Measurements from ENCODE around the gene FMNL2. TPM values are rescaled to one million over a fixed set of nuclear protein-coding genes. Genes with fewer than 3 reads are reported as not detected.

FMNL2 gene
- total and polyA plus RNA-seq, 4 donors: 1.5 to 9.3 (median 5.1) TPM

DNA sequence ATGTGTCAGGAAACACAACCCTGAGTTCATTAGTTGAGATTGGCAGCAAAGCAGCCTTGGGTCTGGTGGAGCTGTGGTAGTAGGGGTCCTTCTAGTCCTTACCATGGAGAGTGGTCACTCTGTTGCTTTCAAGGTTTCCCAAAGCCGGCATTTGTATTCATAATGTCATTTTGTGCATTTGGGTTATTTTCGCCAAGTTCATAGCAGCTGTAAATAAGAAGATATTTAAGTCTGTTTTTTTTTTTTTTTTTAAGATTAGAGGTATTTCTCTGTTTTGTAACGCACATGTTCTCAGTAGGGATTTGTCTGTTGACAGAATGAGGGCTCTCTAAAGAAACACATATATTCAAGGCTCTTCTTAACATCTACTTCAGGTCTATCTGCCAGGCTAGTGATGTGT is 268.2 kb downstream of the FMNL2 start (continued):
- TF ChIP-seq EGR1 (IDR thresholded peaks at IDR 0.05; ENCODE audit: low read depth in 2 of 2): no peak
- TF ChIP-seq, protein P1, sequence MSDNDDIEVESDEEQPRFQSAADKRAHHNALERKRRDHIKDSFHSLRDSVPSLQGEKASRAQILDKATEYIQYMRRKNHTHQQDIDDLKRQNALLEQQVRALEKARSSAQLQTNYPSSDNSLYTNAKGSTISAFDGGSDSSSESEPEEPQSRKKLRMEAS (IDR thresholded peaks at IDR 0.05): no peak
- no peak for TF ChIP-seq HNF4G (IDR thresholded peaks at IDR 0.05)
- TF ChIP-seq FOXA2 (IDR thresholded peaks at IDR 0.05): no peak

DNA sequence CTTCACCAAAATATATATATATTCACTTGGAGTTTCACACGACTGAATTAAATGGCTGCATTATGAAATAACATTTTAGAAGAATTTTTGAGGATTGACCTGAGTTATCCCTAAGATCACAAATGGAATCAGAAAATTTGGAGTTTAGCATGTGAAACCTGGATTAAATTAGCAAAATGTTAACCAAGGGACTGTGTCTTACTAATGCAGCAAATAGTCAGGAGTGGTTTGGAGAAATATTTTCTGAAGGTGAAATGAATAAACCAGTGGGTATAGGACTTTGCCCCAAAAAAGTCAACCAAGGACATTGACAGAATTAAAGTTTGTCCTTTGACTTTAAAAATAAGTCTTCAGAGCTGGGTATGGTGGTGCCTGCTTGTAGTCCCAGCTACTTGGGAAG is 271.1 kb downstream of the FMNL2 start:
- no peaks in the 10 kb centered on the region for H3K4me1 ChIP-seq (ENCODE audit: control insufficient read depth in 4 of 4, insufficient read depth in 4 of 4, low read length in 3 of 4)
- no peaks in the 10 kb centered on the region for H3K27me3 ChIP-seq (ENCODE audit: control insufficient read depth in 4 of 4, insufficient read depth in 4 of 4, low read length in 3 of 4)
- no peak for DNase-seq (ENCODE audit: low spot score)
- H3K9ac ChIP-seq (ENCODE audit: low read depth in 1 of 2, low read length in 2 of 2): no peak overlapping the region
- H3K36me3 ChIP-seq (ENCODE audit: control insufficient read depth in 4 of 4, insufficient read depth in 3 of 4, low read depth in 1 of 4, low read length in 3 of 4): no peaks in the 10 kb centered on the region
- H3K9me3 ChIP-seq (ENCODE audit: control insufficient read depth in 4 of 4, low read length in 3 of 4): no peaks in the 10 kb centered on the region
- no peak overlapping the region for H3K4me3 ChIP-seq (ENCODE audit: low read depth in 1 of 3, low read length in 3 of 3)
- WGBS: 92% methylated on average over 1 of the region's 1 CpG
- H3K27ac ChIP-seq (ENCODE audit: low read depth in 1 of 2, low read length in 2 of 2): no peak overlapping the region
- no peak for TF ChIP-seq SP1 (IDR thresholded peaks at IDR 0.05)
- no peak for TF ChIP-seq HNF4A (conservative IDR thresholded peaks at IDR 0.05)
- TF ChIP-seq RXRA (IDR thresholded peaks at IDR 0.05): no peak
- TF ChIP-seq NR2F2 (IDR thresholded peaks at IDR 0.05): no peak

DNA sequence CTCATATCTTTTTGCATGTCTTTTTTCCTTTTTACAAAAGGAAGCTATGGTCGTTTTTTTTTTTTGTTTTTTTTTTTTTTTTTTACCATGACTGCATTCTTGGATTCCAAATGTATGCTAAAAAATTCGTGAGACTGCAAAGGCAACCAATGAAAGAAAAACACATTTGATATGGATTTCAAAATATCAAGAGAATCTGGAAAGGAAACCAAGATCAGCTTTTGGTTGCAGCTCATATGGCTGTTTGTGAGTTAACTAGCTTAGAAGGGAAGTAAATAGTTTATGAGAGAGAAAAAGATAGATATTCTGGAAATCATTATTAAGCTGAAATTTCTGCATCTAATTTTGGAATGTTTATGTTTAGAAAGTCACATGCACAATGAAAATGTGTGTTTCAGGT is 272.0 kb downstream of the FMNL2 start:
- Histone ChIP-seq H3K9me3 (ENCODE audit: control insufficient read depth in 4 of 4, low read length in 3 of 4) (no peaks in the 10 kb centered on the region), H3K4me3 (ENCODE audit: low read depth in 1 of 3, low read length in 3 of 3) (no peak overlapping the region), H3K27ac (ENCODE audit: low read depth in 1 of 2, low read length in 2 of 2) (no peak overlapping the region), H3K27me3 (ENCODE audit: control insufficient read depth in 4 of 4, insufficient read depth in 4 of 4, low read length in 3 of 4) (no peaks in the 10 kb centered on the region), H3K4me1 (ENCODE audit: control insufficient read depth in 4 of 4, insufficient read depth in 4 of 4, low read length in 3 of 4) (no peaks in the 10 kb centered on the region), H3K36me3 (ENCODE audit: control insufficient read depth in 4 of 4, insufficient read depth in 3 of 4, low read depth in 1 of 4, low read length in 3 of 4) (no peaks in the 10 kb centered on the region), H3K9ac (ENCODE audit: low read depth in 1 of 2, low read length in 2 of 2) (no peak overlapping the region)
- WGBS: 39% methylated on average over 2 of the region's 2 CpGs
- DNase-seq (ENCODE audit: low spot score): no peak
- TF ChIP-seq, protein P1 (IDR thresholded peaks at IDR 0.05): no peak
- TF ChIP-seq NR2F2 (IDR thresholded peaks at IDR 0.05) (no peak), HNF4G (IDR thresholded peaks at IDR 0.05) (no peak), FOXA2 (IDR thresholded peaks at IDR 0.05) (no peak), FOXA1 (IDR thresholded peaks at IDR 0.05) (no peak)

DNA sequence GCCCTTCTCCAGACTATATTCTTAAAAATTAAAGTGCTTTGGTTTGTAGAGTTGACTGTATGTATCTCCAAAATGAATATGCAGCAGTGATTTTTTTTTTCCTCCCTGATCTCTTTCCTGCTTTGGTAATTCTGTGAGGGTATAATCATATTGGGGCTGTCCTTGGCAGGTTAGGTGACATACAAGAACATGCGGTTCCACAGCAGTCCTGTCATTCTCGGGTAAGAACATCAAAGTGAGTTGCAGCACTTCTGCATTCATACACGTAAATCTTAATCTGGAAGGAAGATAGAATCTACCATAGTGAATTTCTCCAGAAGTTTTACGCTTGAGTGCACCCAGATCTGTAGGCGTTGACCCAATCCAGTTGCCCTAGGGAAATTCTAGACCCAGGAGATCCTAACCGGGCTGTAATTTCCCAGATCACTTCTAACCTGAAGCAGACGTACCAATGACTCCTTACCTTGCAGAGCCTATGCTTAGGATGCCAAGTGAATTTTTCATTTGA is 272.9 kb downstream of the FMNL2 start:
- DNase-seq (ENCODE audit: low spot score): no peak
- Histone ChIP-seq H3K4me1 (ENCODE audit: control insufficient read depth in 4 of 4, insufficient read depth in 4 of 4, low read length in 3 of 4) (no peaks in the 10 kb centered on the region), H3K36me3 (ENCODE audit: control insufficient read depth in 4 of 4, insufficient read depth in 3 of 4, low read depth in 1 of 4, low read length in 3 of 4) (no peaks in the 10 kb centered on the region), H3K27me3 (ENCODE audit: control insufficient read depth in 4 of 4, insufficient read depth in 4 of 4, low read length in 3 of 4) (no peaks in the 10 kb centered on the region), H3K27ac (ENCODE audit: low read depth in 1 of 2, low read length in 2 of 2) (no peak overlapping the region), H3K4me3 (ENCODE audit: low read depth in 1 of 3, low read length in 3 of 3) (no peak overlapping the region), H3K9me3 (ENCODE audit: control insufficient read depth in 4 of 4, low read length in 3 of 4) (no peaks in the 10 kb centered on the region), H3K9ac (ENCODE audit: low read depth in 1 of 2, low read length in 2 of 2) (no peak overlapping the region)
- no peak for TF ChIP-seq FOXA2 (IDR thresholded peaks at IDR 0.05)
- TF ChIP-seq GABPA (IDR thresholded peaks at IDR 0.05 in 1 of 2, conservative IDR thresholded peaks at IDR 0.05 in 1 of 2): no peak
- no peak for TF ChIP-seq NR2F2 (IDR thresholded peaks at IDR 0.05)
- no peak for TF ChIP-seq RXRA (IDR thresholded peaks at IDR 0.05)
- TF ChIP-seq, protein P1 (IDR thresholded peaks at IDR 0.05): no peak
- TF ChIP-seq, protein P2, sequence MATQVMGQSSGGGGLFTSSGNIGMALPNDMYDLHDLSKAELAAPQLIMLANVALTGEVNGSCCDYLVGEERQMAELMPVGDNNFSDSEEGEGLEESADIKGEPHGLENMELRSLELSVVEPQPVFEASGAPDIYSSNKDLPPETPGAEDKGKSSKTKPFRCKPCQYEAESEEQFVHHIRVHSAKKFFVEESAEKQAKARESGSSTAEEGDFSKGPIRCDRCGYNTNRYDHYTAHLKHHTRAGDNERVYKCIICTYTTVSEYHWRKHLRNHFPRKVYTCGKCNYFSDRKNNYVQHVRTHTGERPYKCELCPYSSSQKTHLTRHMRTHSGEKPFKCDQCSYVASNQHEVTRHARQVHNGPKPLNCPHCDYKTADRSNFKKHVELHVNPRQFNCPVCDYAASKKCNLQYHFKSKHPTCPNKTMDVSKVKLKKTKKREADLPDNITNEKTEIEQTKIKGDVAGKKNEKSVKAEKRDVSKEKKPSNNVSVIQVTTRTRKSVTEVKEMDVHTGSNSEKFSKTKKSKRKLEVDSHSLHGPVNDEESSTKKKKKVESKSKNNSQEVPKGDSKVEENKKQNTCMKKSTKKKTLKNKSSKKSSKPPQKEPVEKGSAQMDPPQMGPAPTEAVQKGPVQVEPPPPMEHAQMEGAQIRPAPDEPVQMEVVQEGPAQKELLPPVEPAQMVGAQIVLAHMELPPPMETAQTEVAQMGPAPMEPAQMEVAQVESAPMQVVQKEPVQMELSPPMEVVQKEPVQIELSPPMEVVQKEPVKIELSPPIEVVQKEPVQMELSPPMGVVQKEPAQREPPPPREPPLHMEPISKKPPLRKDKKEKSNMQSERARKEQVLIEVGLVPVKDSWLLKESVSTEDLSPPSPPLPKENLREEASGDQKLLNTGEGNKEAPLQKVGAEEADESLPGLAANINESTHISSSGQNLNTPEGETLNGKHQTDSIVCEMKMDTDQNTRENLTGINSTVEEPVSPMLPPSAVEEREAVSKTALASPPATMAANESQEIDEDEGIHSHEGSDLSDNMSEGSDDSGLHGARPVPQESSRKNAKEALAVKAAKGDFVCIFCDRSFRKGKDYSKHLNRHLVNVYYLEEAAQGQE (IDR thresholded peaks at IDR 0.05): no peak
- no peak for TF ChIP-seq JUND (IDR thresholded peaks at IDR 0.05)
- no peak for TF ChIP-seq HNF4G (IDR thresholded peaks at IDR 0.05)
- TF ChIP-seq, protein P3, sequence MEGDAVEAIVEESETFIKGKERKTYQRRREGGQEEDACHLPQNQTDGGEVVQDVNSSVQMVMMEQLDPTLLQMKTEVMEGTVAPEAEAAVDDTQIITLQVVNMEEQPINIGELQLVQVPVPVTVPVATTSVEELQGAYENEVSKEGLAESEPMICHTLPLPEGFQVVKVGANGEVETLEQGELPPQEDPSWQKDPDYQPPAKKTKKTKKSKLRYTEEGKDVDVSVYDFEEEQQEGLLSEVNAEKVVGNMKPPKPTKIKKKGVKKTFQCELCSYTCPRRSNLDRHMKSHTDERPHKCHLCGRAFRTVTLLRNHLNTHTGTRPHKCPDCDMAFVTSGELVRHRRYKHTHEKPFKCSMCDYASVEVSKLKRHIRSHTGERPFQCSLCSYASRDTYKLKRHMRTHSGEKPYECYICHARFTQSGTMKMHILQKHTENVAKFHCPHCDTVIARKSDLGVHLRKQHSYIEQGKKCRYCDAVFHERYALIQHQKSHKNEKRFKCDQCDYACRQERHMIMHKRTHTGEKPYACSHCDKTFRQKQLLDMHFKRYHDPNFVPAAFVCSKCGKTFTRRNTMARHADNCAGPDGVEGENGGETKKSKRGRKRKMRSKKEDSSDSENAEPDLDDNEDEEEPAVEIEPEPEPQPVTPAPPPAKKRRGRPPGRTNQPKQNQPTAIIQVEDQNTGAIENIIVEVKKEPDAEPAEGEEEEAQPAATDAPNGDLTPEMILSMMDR (IDR thresholded peaks at IDR 0.05; ENCODE audit: low read depth, low read length, missing input control): no peak
- TF ChIP-seq HNF4A (conservative IDR thresholded peaks at IDR 0.05): no peak
- TF ChIP-seq RAD21 (IDR thresholded peaks at IDR 0.05): no peak
- WGBS: 93% methylated on average over 7 of the region's 7 CpGs
